GM12878 (cell line): ENCODE data around the gene DPP9. TPM values are rescaled to one million over a fixed set of nuclear protein-coding genes. Genes with fewer than 3 reads are reported as not detected.

Experiments used
- ATF2 ChIP-seq: IDR thresholded peaks from 2 replicates; pipeline ENCODE4 v1.6.1; 2012; ENCODE audit warnings: low read length, inconsistent platforms
- CTCF ChIP-seq, 3 experiments: IDR thresholded peaks in 2 of 3; conservative IDR thresholded peaks in 1 of 3; 2 replicates each; pipeline ENCODE4 v1.5.1; 2011; ENCODE audit warnings: low read depth in 3 of 3, low read length in 3 of 3, mild to moderate bottlenecking in 3 of 3, control low read depth in 2 of 3, moderate library complexity in 2 of 3, inconsistent platforms in 1 of 3, mixed read lengths in 1 of 3; ENCODE audit not compliant: control insufficient read depth in 2 of 3, insufficient read depth in 1 of 3; ENCODE audit errors: extremely low read depth in 1 of 3
- DPF2 ChIP-seq: fragments of 450-650 bp; IDR thresholded peaks from 2 replicates; pipeline ENCODE4 v1.6.1; 2017; ENCODE audit warnings: mild to moderate bottlenecking
- EED ChIP-seq: sonication (generic); IDR thresholded peaks from 2 replicates; pipeline ENCODE4 v1.6.1; 2016; ENCODE audit warnings: antibody characterized with exemption, low read depth
- FOXM1 ChIP-seq: IDR thresholded peaks from 2 replicates; pipeline ENCODE4 v1.6.1; 2012; ENCODE audit warnings: low read depth, mild to moderate bottlenecking, inconsistent platforms, low read length, moderate library complexity
- HDAC6 ChIP-seq: fragments of 200-600 bp; sonication (generic); IDR thresholded peaks from one replicate; pipeline ENCODE4 v1.8.0; 2017; ENCODE audit warnings: antibody characterized with exemption; ENCODE audit not compliant: unreplicated experiment
- HDGF ChIP-seq: fragments of 450-650 bp; IDR thresholded peaks from 2 replicates; pipeline ENCODE4 v1.6.1; 2016; ENCODE audit warnings: antibody characterized with exemption
- IKZF1 ChIP-seq: fragments of 450-650 bp; conservative IDR thresholded peaks from 2 replicates; pipeline ENCODE4 v1.6.1; 2017; ENCODE audit warnings: antibody characterized with exemption, mild to moderate bottlenecking
- MEF2B ChIP-seq: fragments of 450-650 bp; IDR thresholded peaks from 2 replicates; pipeline ENCODE4 v1.6.1; 2018; ENCODE audit warnings: mild to moderate bottlenecking, moderate library complexity; ENCODE audit not compliant: partially characterized antibody, poor library complexity, severe bottlenecking
- NFIC ChIP-seq: IDR thresholded peaks from 2 replicates; pipeline ENCODE4 v1.6.1; 2012; ENCODE audit warnings: low read depth, mild to moderate bottlenecking, inconsistent platforms, low read length, moderate library complexity
- NFYA ChIP-seq: IDR thresholded peaks from 2 replicates; pipeline ENCODE4 v1.6.1; 2011; ENCODE audit warnings: low read depth, mild to moderate bottlenecking, low read length, improper control_type of control experiment, borderline replicate concordance
- NRF1 ChIP-seq: conservative IDR thresholded peaks from 2 replicates; pipeline ENCODE4 v1.6.1; 2011; ENCODE audit warnings: mild to moderate bottlenecking, low read depth, low read length, improper control_type of control experiment
- PML ChIP-seq: IDR thresholded peaks from 2 replicates; pipeline ENCODE4 v1.6.1; 2012; ENCODE audit warnings: low read length, inconsistent platforms
- SREBF2 ChIP-seq: IDR thresholded peaks from 2 replicates; pipeline ENCODE4 v1.6.1; 2012; ENCODE audit warnings: mild to moderate bottlenecking, low read length
- STAT1 ChIP-seq: fragments of 450-650 bp; conservative IDR thresholded peaks from 2 replicates; pipeline ENCODE4 v1.6.1; 2014; ENCODE audit warnings: antibody characterized with exemption, mild to moderate bottlenecking
- TCF12 ChIP-seq: IDR thresholded peaks from 2 replicates; pipeline ENCODE4 v1.6.1; 2011; ENCODE audit warnings: low read depth, mild to moderate bottlenecking, low read length
- TCF3 ChIP-seq: IDR thresholded peaks from 2 replicates; pipeline ENCODE4 v1.6.1; 2012; ENCODE audit warnings: low read depth, mild to moderate bottlenecking, low read length, borderline replicate concordance; ENCODE audit not compliant: insufficient read depth
- TCF7 ChIP-seq: IDR thresholded peaks from 2 replicates; pipeline ENCODE4 v1.6.1; 2014; ENCODE audit warnings: antibody characterized with exemption, borderline replicate concordance
- WRNIP1 ChIP-seq: IDR thresholded peaks from 2 replicates; pipeline ENCODE4 v1.6.1; 2011; ENCODE audit warnings: low read depth, low read length, improper control_type of control experiment, borderline replicate concordance
- YY1 ChIP-seq: IDR thresholded peaks from 2 replicates; pipeline ENCODE4 v1.6.1; 2011; ENCODE audit warnings: low read depth, mild to moderate bottlenecking, low read length
- polyA plus RNA-seq, 11 experiments: library from polyadenylated mRNA; depleted of rRNA in 4 of 11; unstranded in 6 of 11; stranded (reverse) in 5 of 11; fragments of >200 nt; fragmentation: Nextera tagmentation in 4 of 11; fragmentation: Illumina TruSeq in 1 of 11; extraction: Ambion mirVana in 4 of 11; extraction: Trizol in 1 of 11; gene quantifications; 1 replicate in 1 of 11; 2 replicates in 10 of 11; pipeline versions ENCODE4 v1.2.1 to v1.2.3, GENCODE V29; 2011 to 2016; ENCODE audit warnings: inconsistent platforms in 2 of 11, missing spikeins in 2 of 11, low read depth in 1 of 11
- total RNA-seq, 4 experiments: library from RNA; depleted of rRNA in 3 of 4; stranded (reverse); fragments of >200 nt in 3 of 4; fragmentation: Illumina TruSeq in 1 of 4; extraction: Trizol in 1 of 4; gene quantifications; 2 replicates each; pipeline versions ENCODE4 v1.2.1 to v1.2.3, GENCODE V29; 2013 to 2021
- TF ChIP-seq, protein P1 (sequence below): fragments of 450-650 bp; IDR thresholded peaks from 2 replicates; pipeline ENCODE4 v1.6.1; 2018; ENCODE audit warnings: mild to moderate bottlenecking, low read depth, moderate library complexity; ENCODE audit not compliant: partially characterized antibody
- TF ChIP-seq, protein P2 (sequence below): IDR thresholded peaks from 2 replicates; pipeline ENCODE4 v1.6.1; 2011; ENCODE audit warnings: mild to moderate bottlenecking, low read depth, low read length, moderate library complexity; ENCODE audit not compliant: insufficient replicate concordance

DPP9 gene
- total and polyA plus RNA-seq, 10 of the 15 experiments (the other 5 are each of a cell fraction or from before 2014, with no cell fraction given) = 0.64 to 58.6 (median 27.6) TPM

DNA sequence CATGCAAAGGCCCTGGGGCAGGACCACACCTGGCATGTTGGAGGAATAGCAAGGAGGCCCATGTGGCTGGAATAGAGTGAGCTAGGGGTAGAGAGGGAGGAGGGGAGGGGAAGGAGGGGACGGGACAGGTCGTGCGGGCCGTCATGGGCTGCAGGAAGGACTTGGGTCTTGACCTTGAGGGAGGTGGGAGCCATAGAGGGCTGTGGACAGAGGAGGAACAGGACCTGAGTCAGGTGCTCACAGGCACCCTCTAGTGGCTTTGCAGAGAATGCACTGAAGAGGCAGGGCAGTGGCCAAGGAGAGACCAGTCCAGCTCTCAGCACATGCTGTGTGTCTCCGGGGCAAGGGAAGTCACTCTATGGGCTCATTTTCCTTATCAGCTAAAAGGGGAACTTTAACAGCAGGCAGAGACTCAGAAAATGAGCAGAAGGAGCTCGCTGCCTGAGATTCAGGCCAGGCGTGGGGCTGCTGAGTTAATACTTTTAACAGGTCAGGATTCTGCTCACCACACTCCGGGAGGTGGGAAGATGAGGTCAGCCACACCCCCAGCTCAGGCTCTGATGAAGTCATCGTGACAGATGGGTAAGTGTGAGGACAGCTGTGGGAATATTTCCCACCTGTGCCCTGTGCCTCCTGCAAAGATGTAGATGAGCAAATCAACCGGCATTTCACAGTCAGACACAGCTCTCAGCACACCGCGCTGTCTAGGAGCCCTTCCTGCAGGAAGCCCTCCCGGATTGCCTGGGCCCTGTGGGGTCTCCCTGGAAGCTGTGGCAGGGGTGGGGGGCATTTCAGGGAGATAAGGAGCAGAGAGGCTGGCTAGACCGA, 90.3 kb downstream of the DPP9 start (continued):
- TF ChIP-seq, protein P1, sequence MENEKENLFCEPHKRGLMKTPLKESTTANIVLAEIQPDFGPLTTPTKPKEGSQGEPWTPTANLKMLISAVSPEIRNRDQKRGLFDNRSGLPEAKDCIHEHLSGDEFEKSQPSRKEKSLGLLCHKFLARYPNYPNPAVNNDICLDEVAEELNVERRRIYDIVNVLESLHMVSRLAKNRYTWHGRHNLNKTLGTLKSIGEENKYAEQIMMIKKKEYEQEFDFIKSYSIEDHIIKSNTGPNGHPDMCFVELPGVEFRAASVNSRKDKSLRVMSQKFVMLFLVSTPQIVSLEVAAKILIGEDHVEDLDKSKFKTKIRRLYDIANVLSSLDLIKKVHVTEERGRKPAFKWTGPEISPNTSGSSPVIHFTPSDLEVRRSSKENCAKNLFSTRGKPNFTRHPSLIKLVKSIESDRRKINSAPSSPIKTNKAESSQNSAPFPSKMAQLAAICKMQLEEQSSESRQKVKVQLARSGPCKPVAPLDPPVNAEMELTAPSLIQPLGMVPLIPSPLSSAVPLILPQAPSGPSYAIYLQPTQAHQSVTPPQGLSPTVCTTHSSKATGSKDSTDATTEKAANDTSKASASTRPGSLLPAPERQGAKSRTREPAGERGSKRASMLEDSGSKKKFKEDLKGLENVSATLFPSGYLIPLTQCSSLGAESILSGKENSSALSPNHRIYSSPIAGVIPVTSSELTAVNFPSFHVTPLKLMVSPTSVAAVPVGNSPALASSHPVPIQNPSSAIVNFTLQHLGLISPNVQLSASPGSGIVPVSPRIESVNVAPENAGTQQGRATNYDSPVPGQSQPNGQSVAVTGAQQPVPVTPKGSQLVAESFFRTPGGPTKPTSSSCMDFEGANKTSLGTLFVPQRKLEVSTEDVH = no peak
- TF ChIP-seq NFIC (no peak), ATF2 (no peak), NRF1 (no peak), FOXM1 (no peak), HDAC6 (no peak), MEF2B (no peak), YY1 (peak; percentile 52; the same call in 1 of the 2 replicates), SREBF2 (no peak), CTCF (IDR thresholded peaks at IDR 0.05 in 2 of 3, conservative IDR thresholded peaks at IDR 0.05 in 1 of 3; ENCODE audit: control insufficient read depth in 2 of 3, extremely low read depth in 1 of 3, insufficient read depth in 1 of 3, low read depth in 3 of 3, low read length in 3 of 3) (peak; percentile 67 to 90 (median 76)), EED (no peak), HDGF (no peak; the same call in 1 of the 2 replicates), WRNIP1 (no peak), DPF2 (no peak), PML (no peak), TCF3 (no peak), NFYA (no peak), TCF12 (no peak), TCF7 (no peak), IKZF1 (0 out of 2 replicates have a peak, but pooled peaks have one; percentile 35), STAT1 (no peak)
- TF ChIP-seq, protein P2, sequence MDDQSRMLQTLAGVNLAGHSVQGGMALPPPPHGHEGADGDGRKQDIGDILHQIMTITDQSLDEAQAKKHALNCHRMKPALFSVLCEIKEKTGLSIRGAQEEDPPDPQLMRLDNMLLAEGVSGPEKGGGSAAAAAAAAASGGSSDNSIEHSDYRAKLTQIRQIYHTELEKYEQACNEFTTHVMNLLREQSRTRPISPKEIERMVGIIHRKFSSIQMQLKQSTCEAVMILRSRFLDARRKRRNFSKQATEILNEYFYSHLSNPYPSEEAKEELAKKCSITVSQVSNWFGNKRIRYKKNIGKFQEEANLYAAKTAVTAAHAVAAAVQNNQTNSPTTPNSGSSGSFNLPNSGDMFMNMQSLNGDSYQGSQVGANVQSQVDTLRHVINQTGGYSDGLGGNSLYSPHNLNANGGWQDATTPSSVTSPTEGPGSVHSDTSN = no peak
